B cell (primary cell): ENCODE data around the gene PTPRN2.

Source experiments
- CTCF ChIP-seq: fragments of 200-600 bp; IDR thresholded peaks from one replicate; pipeline ENCODE4 v1.8.0; 2022; ENCODE audit warnings: antibody characterized with exemption, mild to moderate bottlenecking
- EZH2 ChIP-seq: IDR thresholded peaks from 2 replicates; pipeline ENCODE4 v1.6.1; 2012; ENCODE audit warnings: borderline replicate concordance, low read depth, mild to moderate bottlenecking, moderate library complexity, low read length; ENCODE audit not compliant: insufficient read depth, poor library complexity, severe bottlenecking

GRCh38 chr7:157552295-157552993, 1035.2 kb downstream of the PTPRN2 start:
- TF ChIP-seq CTCF (no peak), EZH2 (no peak)
